ENCODE measurements around the gene CEACAM18.
"Not testable (repeated sequence)": the region's sequence is repeated elsewhere in the genome, so short reads cannot be mapped to it uniquely, and the experiment has no call there.

The CEACAM18 gene

DNA sequence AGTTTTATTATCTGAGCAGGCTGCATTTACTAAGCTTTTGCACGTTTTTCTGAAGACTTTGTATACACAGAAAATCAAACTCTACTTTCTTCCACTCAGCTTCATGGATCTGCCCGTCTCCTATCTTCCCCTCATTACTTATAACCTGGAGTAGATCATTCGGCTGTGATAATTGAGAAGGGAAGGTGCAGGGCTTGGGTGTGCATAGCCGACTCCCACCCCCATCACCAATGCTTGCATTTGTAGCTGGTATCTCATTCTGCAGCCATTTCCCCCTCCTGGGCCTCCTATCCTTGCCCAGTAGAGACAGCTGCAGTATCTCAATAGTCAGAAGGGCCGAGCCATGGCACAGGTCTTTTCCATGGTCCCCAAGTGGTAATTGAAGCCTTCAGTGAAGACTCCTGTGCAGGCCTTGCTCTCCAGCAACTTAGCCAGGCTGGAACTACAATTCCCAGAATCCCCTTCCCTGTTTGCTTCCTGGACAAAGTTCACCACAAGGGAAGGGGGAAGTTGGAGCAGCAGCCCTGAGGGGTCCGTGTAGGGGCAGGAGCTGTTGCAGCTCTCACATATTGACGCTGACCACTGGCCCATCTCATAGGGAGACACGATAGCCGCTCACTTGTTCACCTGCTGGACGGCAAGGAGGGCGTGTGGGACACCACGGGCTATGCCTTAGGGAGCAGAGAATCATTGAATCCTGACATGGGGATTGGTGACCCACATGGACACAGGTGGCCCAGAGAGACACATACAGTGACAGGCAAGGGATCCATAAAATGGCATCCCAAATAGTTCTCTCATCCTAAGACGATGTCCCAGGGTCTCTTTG is 18.0 kb upstream of the CEACAM18 start:
- DNase-seq (ENCODE audit: insufficient read length, low spot score) (no peak), FAIRE-seq (no peak)

DNA sequence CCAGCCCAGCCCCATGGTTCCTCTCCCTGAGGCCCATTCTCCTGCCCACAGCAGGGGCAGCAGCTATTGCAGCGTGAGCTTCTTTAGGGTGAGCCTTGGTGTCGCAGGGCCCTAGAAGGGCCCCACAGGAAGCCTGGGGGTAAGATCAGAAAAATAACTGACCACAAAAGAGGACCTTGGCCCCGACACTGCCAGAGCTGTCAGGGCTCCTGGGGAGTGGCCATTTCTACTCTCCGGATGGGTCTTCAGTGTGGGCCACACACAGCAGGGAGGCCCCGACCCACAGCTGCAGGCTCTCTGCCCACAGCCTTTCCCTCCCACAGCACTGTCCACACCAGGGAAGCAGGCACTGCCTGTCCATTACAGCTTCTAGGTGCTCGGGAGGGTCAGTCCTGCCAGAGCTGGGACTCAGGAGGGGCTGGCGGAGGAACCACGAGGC is 16.6 kb upstream of the CEACAM18 start:
- DNase-seq (ENCODE audit: insufficient read length, low spot score), result no peak
- no peak for FAIRE-seq

DNA sequence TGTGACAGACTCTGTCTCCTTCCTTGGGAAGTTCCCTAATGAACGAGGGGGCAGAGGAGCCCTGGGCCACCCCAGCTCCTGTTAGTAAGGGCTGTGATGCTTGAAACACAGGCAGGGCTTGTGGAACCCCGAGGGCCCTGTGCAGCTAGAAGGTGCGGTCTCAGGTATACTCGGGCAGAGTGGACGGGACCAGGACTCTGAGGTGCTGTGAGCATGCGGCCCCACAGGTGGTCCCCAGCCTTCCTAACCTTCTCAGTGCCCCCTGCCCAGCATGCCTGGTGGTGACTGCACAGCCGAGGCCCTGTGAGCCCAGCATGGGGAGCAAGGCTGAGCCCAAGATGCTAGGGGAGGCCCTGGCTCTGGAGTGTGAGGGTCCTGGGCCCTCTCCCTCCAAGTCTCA is 16.1 kb upstream of the CEACAM18 start:
- FAIRE-seq, result no peak
- DNase-seq (ENCODE audit: insufficient read length, low spot score), result no peak

DNA sequence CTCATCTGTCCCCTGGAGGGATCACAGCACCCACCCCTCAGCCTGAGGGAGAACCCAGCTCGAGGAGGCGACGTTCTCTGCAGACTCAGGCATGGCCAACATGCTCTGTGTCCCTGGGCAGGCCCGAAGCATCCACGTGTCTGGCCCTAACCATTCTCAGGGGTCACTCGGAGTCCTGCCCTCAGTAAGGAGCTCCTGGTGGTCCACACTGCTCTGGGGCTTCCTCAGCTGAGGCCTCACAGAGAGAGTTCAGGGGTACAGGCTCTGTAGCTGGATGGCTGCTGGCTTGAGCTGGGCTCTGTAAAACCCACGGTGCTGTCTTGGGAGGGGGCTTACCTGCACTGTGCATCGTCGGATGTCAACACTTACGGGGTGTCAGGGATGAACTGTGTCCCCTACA is 15.7 kb upstream of the CEACAM18 start:
- no peak for FAIRE-seq
- no peak for DNase-seq (ENCODE audit: insufficient read length, low spot score)

DNA sequence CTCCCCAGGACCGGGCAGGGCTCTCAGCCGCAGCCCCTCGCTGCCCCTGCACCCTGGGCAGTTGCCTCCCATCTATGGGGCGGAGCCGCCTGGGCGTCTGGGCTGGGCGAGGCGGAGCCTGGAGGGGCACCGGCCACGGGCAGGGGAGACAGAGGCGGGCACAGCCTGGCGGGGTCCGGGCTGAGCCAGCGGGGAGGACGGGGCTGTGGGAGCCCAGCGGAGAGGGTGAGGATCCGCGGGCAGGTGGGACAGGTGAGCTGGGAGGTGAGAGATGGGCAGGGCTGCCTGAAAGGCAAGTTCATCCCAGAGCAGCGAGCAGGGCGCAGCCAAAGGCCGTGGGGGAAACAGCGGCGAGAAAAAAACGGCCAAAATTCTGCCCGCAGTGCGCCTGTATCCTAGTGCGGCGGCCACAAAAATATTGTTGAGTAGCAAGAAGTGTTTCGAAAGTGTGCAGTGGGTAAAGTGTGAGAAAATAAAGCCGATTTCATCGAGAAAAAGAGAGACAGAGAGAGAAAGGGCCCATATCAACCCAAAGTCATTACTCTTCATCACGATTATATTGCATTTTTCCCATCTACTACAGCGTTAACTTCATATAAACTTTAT is 14.3 kb upstream of the CEACAM18 start:
- DNase-seq (ENCODE audit: insufficient read length, low spot score); FAIRE-seq: not testable (repeated sequence)

DNA sequence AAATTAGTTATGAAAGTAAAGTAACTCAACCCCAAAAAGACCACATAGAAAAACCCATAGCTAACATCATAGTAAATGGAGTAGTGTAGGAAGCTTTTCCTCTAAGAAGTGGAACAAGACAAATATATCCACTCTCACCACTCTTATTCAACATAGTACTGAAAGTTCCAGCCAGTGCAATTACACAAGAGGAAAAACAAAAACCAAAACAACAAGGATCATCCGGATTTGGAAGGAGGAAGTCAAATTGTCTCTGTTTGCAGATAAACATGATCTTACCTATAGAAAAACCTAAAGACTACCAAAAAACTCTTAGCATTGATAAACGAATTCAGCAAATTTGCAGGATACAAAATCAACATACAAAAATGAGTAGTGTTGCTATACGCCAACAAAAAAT is 11.6 kb upstream of the CEACAM18 start:
- FAIRE-seq (no peak), DNase-seq (ENCODE audit: insufficient read length, low spot score) (no peak)

DNA sequence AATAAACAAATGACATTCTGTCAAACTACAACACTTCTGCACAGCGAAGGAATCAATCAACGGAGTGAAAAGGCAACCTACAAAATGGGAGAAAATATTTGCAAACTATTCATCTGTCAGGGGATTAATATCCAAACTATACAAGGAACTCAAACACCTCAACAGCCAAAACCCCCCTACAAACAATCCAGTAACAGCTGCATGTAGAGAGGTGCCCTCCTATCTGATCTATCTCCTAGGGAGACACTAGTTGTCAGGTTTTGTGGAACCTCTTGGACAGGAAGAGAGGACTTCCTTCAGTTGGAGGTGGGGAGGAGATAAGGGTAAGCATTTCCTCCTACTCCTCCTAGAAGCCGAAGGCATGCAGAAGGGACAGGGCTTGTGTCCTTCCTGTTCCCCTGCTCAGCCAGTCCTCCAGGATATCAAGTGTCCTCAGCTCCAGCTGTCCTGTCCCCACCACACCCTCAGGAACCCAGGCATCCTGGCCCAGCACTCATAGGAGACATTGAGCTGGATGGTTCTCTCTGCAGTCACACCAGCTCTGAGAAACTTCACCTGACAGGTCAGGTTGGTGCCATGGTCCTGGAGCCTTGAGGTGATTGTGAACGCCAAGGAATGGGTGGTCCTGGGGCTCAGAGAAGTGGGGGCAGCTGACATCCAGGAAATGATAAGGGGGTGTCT is 10.3 kb upstream of the CEACAM18 start:
- FAIRE-seq, result no peak
- no peak for DNase-seq (ENCODE audit: insufficient read length, low spot score)

DNA sequence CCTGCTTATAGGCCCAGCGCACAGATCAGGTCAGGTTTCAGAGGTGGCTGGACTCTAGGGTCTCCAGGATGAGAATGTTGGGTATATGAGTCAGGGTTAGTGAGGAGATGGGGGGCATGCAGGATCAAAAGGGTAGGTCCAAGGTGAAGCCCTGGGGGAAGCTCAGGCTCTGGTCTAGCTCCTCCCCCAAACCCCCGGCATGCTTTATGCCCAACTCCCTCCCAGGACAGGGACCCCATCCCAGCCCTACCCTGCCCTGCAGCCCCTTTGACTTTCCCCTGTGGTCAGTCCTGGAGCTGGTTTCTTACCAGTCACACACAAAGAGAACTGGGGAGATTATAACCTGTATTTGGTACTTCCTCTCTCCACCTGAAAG is 9.8 kb upstream of the CEACAM18 start:
- DNase-seq (ENCODE audit: insufficient read length, low spot score), result no peak
- FAIRE-seq, result no peak

DNA sequence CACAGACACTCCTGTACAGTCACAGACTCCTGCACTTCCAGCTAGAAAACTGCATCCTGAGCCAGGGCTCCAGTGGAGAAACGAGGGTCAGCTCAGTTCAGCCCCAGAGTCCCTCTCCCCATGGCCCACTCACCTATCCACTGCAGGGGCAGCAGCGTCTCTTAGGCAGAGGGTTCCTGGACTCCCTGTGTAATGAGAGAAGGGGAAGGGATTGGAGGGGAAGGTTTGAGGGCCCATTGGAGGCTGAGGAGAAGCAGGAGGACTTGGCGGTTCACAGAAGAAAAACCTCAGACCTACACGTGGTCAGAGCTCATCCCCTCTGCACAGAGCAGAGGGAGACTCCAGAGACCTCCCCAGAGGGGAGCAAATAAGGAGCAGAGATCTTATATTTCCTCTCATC is 9.2 kb upstream of the CEACAM18 start:
- FAIRE-seq (no peak), DNase-seq (ENCODE audit: insufficient read length, low spot score) (no peak)

DNA sequence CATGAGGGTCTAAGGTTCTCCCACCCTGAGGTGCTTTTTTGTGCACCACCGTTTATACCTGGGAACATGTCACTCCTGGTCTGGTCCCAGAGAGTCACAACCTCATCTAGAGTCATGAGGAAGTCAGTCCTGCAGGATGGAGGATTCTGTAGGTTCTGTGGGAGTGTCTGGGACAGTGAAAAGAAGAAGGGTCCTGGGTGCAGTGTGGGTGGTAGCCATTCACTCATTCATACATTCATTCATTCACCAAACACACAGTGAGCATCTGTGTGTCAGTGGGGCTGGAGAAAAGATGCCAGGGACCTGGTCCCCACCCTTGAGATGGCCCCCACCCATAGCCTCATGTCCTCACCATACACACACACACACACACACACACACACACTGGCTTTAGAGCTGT is 8.7 kb upstream of the CEACAM18 start:
- FAIRE-seq, result no peak

DNA sequence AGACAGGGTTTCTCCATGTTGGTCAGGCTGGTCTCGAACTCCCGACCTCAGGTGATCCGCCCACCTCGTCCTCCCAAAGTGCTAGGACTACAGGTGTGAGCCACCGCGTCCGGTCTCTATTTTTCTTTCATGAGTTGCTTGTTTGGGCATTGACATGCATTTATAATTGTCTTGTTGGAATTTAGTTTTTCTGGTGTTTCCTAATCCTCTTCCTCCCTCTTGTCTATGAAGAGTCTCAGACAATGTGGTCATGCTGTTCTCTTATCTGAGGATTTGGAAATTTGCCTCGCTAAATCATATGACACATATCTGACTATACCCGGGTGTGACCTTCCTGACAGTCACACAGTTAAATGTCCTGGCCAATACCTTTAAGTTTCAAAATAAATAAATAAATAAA is 7.4 kb upstream of the CEACAM18 start:
- no peak for DNase-seq (ENCODE audit: insufficient read length, low spot score)
- FAIRE-seq, result no peak

More for the DNA sequence above, 8.7 kb upstream of the CEACAM18 start:
- DNase-seq (ENCODE audit: insufficient read length, low spot score), result no peak

DNA sequence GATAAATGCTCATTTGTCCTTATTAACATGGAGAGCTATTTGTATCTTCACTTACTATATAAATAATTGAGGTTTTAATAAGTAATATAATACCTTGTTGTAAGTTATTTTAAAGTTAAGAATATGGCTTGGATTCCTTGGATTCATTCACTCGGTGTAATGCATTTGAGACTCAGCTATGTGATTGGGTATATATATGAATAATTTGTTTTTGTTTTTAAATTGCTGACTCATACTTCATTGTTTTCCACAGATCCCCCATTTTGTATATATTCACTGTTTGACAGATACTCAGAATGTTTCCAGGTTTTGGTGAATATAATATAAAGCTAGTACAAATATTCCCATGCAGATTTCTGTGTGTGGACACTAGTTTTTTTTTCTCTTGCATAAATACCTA is 6.8 kb upstream of the CEACAM18 start:
- FAIRE-seq (no peak), DNase-seq (ENCODE audit: insufficient read length, low spot score) (no peak)

DNA sequence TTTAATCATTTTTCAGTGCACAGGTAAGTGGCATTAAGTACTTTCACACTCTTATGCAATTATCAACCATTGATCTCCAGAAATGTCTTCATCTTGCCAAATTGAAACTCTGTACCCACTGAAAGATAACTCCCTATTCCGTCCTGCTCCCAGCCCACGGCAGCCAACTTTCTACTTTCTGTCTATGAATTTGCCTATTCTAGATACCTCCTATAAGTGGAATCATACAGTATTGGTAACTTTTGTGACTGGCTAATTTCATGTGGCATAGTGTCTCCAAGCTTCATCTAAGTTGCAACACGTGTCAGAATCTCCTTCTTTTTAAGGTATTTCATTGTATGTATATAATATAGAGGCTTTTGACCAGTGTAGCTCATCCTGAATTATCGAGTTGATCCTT is 5.7 kb upstream of the CEACAM18 start:
- FAIRE-seq, result no peak

DNA sequence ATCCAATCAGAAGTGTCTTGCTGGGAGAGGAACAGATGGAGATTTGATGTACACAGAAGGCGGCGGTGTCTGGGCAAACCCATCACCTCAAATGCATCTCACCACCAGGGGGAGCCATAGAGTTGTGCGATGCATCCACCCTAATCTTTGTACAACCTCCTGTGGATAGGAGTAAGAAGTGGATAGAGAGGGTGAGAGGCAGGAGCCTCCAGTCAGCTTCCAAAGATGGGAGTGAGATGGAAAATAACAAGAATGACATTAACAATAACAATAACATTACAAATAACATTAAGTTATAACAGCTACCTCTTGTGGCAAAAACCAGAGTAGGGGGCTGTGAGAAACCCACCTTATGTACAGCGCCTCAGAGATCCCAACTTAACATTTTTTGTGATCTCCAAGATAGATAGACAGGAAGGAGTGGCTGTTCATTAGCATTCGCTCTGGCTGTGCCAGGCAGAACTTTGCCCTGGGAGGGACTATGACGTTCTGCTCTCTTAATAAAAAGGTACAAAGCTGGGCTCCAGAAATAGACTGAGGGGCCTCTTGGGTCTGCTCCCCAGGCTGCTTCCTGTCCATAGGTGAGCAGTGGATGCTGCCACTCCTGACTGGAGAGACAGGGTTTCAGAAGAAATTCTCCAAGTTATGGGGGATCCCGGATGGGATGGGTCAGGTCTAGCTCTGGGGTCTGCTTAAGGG is 5.2 kb upstream of the CEACAM18 start:
- FAIRE-seq (peak; percentile 73), DNase-seq (ENCODE audit: insufficient read length, low spot score) (peak; percentile 56)

More for the DNA sequence above, 5.7 kb upstream of the CEACAM18 start:
- no peak for DNase-seq (ENCODE audit: insufficient read length, low spot score)

DNA sequence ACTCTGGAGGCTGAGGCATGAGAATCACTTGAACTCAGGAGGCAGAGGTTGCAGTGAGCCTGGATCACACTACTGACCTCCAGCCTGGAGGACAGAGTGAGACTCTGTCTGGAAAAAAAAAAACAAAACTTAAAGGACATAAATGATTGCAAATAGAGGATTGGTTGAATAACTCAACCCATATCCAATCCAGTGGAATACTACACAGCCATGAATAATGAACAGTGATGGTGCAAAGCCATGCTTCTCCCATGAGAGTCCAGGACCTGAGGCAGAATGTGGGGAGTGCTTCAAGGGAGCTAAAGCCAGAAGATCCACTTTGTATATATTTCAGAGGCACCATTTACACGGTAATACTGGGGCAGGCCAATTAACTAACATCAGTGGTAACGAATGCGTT is 2.2 kb upstream of the CEACAM18 start:
- FAIRE-seq (no peak), DNase-seq (ENCODE audit: insufficient read length, low spot score) (no peak)

DNA sequence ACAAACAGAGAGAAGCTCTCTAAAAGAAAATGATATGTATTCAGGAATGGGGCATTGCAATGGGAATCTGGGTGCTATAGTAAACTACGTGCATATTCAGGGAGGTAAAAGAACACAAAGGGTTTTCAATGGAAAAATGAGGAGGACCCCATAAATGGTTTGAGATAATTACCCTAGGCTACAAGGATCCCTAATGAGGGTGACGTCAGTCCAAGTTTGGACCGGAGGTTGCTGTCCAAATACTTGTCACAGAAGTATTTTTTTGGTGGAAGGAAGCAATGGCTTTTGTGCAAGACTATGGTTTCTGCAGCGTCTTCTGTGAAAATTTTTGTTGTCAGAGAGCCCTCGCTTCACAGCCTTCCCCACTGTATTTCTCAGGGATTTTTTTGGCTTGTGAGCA is 995 bp upstream of the CEACAM18 start:
- DNase-seq (ENCODE audit: insufficient read length, low spot score) (no peak), FAIRE-seq (no peak)

DNA sequence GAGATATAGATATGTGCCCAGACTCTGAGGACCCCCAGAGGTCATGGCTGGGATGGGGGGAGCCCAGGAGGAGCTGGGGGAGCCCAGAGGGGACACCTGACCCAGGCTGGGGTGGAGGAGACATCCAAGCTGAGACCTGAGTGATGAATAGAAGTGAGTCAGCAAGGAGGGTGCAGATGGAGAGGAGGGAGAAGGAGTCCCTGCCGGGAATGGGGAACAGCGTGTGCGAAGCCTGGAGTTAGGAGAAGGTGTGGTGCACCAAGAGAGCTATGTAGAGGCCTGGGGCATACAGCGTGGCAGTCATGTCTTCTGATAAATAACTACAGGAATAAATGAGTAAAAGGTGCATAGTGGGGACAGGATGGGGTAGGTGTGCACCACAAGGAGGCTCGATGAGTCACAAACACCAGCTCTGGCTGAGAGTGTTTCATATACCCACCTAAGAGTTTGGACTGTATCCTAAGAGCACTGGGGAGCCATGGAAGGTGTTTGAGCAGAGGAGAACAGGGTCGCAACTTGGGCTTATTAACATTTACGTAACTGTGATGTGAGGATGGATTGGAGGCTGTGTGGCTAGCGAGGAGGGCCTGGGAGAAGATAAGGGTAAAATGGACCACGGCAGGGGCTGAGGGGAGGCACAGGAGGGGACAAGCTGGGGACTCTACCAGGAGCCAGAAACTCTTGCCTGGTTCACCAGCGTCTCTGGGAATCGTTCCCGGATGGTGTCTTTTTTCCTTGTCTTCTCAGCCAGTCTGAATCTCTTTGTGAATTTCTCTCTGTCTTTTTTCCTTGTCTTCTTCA is 1.4 kb downstream of the CEACAM18 start:
- DNase-seq (ENCODE audit: insufficient read length, low spot score) (no peak), FAIRE-seq (no peak)

DNA sequence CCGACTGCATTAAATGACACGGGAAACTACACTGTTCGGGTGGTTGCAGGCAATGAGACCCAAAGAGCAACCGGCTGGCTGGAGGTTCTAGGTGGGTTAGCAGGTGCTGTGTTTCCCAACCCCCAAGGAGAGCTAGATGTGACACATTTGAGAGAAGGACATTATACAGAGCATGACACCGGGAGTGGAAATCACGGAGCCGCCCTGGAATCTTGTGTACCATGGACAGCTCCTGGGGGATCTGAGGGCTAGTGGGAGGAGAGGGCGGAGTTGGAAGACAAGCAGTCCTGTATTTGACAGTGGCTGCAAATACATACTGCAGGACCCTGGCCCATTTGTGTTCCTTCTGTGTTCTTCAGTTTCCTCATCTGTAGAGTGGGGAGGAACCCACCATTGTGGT is 2.3 kb downstream of the CEACAM18 start:
- FAIRE-seq, result no peak
- peak; percentile 25 for DNase-seq (ENCODE audit: insufficient read length, low spot score)

DNA sequence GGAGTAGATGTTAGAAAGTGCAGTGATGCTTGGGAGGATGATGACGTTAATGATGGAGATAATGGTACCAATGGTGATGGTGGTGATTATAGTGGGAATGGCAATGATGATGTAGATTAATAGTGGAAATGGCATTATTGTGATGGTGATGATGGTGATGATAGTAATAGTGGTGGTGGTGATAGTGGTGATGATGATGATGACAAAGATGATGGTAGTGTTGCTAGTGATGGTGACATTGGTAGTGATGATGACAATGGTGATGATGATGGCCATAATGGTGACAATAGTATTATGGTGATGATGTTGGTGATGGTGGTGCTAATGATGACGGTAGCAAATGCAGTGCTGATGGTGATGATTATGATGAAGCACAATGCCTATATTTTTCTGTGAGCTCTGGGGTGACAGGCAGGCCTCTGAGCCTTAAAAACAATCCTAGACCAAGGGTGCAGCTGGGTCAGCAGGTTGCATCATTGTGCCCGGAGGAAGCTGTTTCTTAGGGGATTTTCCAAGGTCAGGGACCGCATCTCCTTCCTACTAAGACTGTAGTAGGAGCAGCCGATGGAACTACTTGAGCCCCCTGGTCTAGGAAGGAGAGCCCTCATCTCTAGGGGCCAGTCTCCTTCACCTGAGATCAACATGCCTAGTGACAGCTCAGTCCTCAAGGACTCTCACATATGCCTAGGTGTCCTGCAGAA is 7.8 kb downstream of the CEACAM18 start:
- DNase-seq (ENCODE audit: insufficient read length, low spot score) (no peak), FAIRE-seq (no peak)

DNA sequence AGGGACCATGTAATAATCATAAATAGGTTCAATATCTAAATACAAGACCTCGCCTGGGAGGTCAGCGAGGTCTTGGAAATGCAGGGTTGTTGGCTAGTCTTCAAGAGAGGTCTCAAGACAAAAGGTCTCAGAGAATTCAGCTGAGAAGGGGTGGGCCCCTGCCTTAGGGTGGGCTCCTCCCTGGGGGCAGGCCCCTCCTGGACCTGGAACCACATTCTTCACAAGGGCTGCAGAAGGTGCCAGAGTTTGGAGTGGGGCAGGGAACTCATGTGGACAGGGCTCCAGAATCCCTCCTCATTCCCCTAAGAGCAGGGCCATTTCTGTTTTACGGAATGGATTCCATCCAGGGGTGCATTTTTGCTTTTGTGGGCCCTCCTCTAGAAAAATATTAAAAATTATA is 10.2 kb downstream of the CEACAM18 start:
- DNase-seq (ENCODE audit: insufficient read length, low spot score) (no peak), FAIRE-seq (no peak)
